ENCODE measurements around the gene FALEC.

Gene FALEC

GRCh38 chr1:150511985-150512660, 3.4 kb upstream of the FALEC start:
- DNase-seq (ENCODE audit: low read depth in 2 of 2, low spot score in 1 of 2), result no peak

GRCh38 chr1:150512846-150513245, 2.7 kb upstream of the FALEC start:
- no peak for DNase-seq (ENCODE audit: low read depth in 2 of 2, low spot score in 1 of 2)

GRCh38 chr1:150513351-150513791, 2.2 kb upstream of the FALEC start:
- no peak for DNase-seq (ENCODE audit: low read depth in 2 of 2, low spot score in 1 of 2)

GRCh38 chr1:150514260-150514659, 1.3 kb upstream of the FALEC start:
- no peak for DNase-seq (ENCODE audit: low read depth in 2 of 2, low spot score in 1 of 2)

- no peak for DNase-seq (ENCODE audit: low read depth in 2 of 2, low spot score in 1 of 2)
These were observed 632 bp upstream of the FALEC start for GRCh38 chr1:150514913-150515327.

GRCh38 chr1:150516050-150516591, 569 bp downstream of the FALEC start:
- DNase-seq (ENCODE audit: low read depth in 2 of 2, low spot score in 1 of 2), result no peak

GRCh38 chr1:150516616-150517015, 1.1 kb downstream of the FALEC start:
- no peak for DNase-seq (ENCODE audit: low read depth in 2 of 2, low spot score in 1 of 2)

- no peak for DNase-seq (ENCODE audit: low read depth in 2 of 2, low spot score in 1 of 2)
These were observed 5.8 kb downstream of the FALEC start for GRCh38 chr1:150521196-150521968.

- no peak for DNase-seq (ENCODE audit: low read depth in 2 of 2, low spot score in 1 of 2)
These were observed 9.8 kb downstream of the FALEC start for GRCh38 chr1:150525348-150525747.

GRCh38 chr1:150528196-150528595, 12.6 kb downstream of the FALEC start:
- no peak for DNase-seq (ENCODE audit: low read depth in 2 of 2, low spot score in 1 of 2)

GRCh38 chr1:150529017-150529416, 13.5 kb downstream of the FALEC start:
- DNase-seq (ENCODE audit: low read depth in 2 of 2, low spot score in 1 of 2), result no peak

- no peak for DNase-seq (ENCODE audit: low read depth in 2 of 2, low spot score in 1 of 2)
These were observed 15.1 kb downstream of the FALEC start for GRCh38 chr1:150530491-150531159.

GRCh38 chr1:150532860-150533259, 17.3 kb downstream of the FALEC start:
- DNase-seq (ENCODE audit: low read depth in 2 of 2, low spot score in 1 of 2), result no peak

GRCh38 chr1:150534002-150534401, 18.4 kb downstream of the FALEC start:
- DNase-seq (ENCODE audit: low read depth in 2 of 2, low spot score in 1 of 2), result no peak

- no peak for DNase-seq (ENCODE audit: low read depth in 2 of 2, low spot score in 1 of 2)
These were observed 20.1 kb downstream of the FALEC start for GRCh38 chr1:150535511-150536287.

- DNase-seq (ENCODE audit: low read depth in 2 of 2, low spot score in 1 of 2), result no peak
These were observed 21.5 kb downstream of the FALEC start for GRCh38 chr1:150536836-150537731.

- no peak for DNase-seq (ENCODE audit: low read depth in 2 of 2, low spot score in 1 of 2)
These were observed 22.5 kb downstream of the FALEC start for GRCh38 chr1:150537732-150538684.

- DNase-seq (ENCODE audit: low read depth in 2 of 2, low spot score in 1 of 2), result no peak
These were observed 28.1 kb downstream of the FALEC start for GRCh38 chr1:150543500-150544143.
